Cardiac fibroblast (primary cell): ENCODE data around the gene STARD7.
"Not testable (repeated sequence)": the region's sequence is repeated elsewhere in the genome, so short reads cannot be mapped to it uniquely, and the experiment has no call there.

ENCODE experiments used
- DNase-seq, 2 donors: peaks; one replicate each; pipeline versions ENCODE4 v3.0.0 to v3.0.0-alpha.2; 2010; ENCODE audit warnings: low read depth in 2 of 2
- H3K4me3 ChIP-seq, 2 donors: replicated peaks in 1 of 2; 1 replicate in 1 of 2; 2 replicates in 1 of 2; pipeline ENCODE4 v1.5.1; 2011; ENCODE audit warnings: low read depth in 2 of 2, low read length in 2 of 2, mild to moderate bottlenecking in 2 of 2, moderate library complexity in 1 of 2
- TF ChIP-seq, protein P1 (sequence below): IDR thresholded peaks from one replicate; pipeline ENCODE4 v1.5.1; 2011; ENCODE audit warnings: low read depth, mild to moderate bottlenecking, low read length, inconsistent platforms

STARD7 gene

DNA sequence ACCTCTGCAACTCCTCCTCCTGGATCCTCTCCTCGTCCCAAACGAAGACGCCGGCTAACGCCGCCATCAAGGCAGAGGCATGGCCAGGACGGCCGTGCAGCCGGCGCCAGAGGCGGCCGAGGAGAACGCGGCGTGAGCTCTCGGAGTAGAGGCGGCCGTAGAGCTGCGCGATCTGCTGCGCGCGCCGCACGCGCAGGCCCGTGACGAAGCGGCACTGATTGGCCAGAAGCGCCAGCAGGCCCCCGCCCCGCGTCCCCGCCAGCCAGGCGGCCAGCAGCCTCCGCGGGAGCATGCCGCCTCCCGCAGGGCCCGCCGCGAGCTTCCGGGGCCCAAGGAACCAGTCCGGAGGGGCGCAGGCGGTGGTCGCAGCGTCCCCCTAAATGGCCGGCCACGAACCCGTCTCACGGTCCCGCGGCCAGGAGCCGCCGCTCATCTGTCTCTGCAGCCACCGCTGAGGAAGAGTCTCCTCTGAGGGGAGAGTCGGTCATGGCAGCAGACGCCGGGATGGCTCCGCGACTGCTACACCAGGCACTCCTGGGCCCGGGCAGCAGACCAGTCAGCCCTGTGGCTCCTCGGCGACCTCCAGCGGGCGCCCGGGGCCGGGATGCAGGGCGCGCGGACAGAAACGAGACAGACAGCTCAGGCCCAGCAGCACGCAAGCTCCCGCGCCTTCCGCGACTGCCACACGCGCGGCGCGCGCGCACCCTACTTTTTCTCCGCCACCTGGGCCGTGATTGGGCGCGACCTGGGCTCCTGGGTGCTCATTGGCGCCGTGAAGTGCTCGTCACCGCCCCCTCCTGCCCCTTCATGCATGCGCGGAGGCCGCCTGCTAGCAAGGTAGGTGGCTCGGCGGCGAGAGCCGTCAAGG lies at the start of gene STARD7:
TSS of gene STARD7 (minus strand) at position 685 of the 868 bp plus-strand sequence. CDS start at position 292, 393 bp downstream.
- peak within 1 kb of the TSS; percentile 88 to 90 for H3K4me3 ChIP-seq
- TF ChIP-seq, protein P1, sequence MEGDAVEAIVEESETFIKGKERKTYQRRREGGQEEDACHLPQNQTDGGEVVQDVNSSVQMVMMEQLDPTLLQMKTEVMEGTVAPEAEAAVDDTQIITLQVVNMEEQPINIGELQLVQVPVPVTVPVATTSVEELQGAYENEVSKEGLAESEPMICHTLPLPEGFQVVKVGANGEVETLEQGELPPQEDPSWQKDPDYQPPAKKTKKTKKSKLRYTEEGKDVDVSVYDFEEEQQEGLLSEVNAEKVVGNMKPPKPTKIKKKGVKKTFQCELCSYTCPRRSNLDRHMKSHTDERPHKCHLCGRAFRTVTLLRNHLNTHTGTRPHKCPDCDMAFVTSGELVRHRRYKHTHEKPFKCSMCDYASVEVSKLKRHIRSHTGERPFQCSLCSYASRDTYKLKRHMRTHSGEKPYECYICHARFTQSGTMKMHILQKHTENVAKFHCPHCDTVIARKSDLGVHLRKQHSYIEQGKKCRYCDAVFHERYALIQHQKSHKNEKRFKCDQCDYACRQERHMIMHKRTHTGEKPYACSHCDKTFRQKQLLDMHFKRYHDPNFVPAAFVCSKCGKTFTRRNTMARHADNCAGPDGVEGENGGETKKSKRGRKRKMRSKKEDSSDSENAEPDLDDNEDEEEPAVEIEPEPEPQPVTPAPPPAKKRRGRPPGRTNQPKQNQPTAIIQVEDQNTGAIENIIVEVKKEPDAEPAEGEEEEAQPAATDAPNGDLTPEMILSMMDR = no peak

DNA sequence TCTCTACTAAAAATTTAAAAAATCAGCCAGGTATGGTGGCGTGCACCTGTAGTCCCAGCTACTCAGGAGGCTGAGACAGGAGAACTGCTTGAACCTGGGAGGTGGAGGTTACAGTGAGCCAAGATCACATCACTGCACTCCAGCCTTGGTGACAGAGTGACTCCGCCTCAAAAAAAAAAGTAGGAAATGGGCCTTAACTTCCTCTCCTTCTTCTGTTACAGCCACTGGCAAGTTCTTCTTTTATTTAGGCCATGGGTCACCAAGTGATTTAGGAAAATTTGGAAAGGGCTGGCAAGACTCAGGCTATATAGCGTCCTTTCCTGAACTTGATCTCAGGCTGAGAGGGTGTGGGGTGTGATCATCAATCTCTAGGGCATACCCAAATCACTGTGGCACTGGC lies 49.1 kb upstream of the STARD7 start:
- not testable (repeated sequence) for H3K4me3 ChIP-seq, DNase-seq

More for the DNA sequence above, at the start of gene STARD7:
- peak; percentile 98 to 99 for DNase-seq

GRCh38 chr2:96256611-96257113 lies 48.0 kb upstream of the STARD7 start:
- no peak overlapping the region for H3K4me3 ChIP-seq
- TF ChIP-seq, protein P1 = no peak
- no peak for DNase-seq

GRCh38 chr2:96254571-96254970 lies 45.9 kb upstream of the STARD7 start:
- DNase-seq = no peak
- TF ChIP-seq, protein P1 = no peak
- no peak overlapping the region for H3K4me3 ChIP-seq

GRCh38 chr2:96253006-96253405 lies 44.4 kb upstream of the STARD7 start:
- no peak overlapping the region for H3K4me3 ChIP-seq
- DNase-seq = no peak
- TF ChIP-seq, protein P1 = no peak

GRCh38 chr2:96252526-96252925 lies 43.9 kb upstream of the STARD7 start:
- TF ChIP-seq, protein P1 = no peak
- no peak overlapping the region for H3K4me3 ChIP-seq
- no peak for DNase-seq

- DNase-seq = peak; percentile 94 to 96
- TF ChIP-seq, protein P1 = no peak
- H3K4me3 ChIP-seq = no peak overlapping the region
These were observed 43.2 kb upstream of the STARD7 start for GRCh38 chr2:96251721-96252292.
